IPS-NIHi11 (cell line): ENCODE measurements around the gene ALDH3B1.
"Not testable (repeated sequence)": the region's sequence is repeated elsewhere in the genome, so short reads cannot be mapped to it uniquely, and the experiment has no call there.

Experiments
- DNase-seq: peaks from one replicate; pipeline ENCODE4 v3.0.0; 2012; ENCODE audit warnings: mixed read lengths, low spot score

The ALDH3B1 gene

DNA sequence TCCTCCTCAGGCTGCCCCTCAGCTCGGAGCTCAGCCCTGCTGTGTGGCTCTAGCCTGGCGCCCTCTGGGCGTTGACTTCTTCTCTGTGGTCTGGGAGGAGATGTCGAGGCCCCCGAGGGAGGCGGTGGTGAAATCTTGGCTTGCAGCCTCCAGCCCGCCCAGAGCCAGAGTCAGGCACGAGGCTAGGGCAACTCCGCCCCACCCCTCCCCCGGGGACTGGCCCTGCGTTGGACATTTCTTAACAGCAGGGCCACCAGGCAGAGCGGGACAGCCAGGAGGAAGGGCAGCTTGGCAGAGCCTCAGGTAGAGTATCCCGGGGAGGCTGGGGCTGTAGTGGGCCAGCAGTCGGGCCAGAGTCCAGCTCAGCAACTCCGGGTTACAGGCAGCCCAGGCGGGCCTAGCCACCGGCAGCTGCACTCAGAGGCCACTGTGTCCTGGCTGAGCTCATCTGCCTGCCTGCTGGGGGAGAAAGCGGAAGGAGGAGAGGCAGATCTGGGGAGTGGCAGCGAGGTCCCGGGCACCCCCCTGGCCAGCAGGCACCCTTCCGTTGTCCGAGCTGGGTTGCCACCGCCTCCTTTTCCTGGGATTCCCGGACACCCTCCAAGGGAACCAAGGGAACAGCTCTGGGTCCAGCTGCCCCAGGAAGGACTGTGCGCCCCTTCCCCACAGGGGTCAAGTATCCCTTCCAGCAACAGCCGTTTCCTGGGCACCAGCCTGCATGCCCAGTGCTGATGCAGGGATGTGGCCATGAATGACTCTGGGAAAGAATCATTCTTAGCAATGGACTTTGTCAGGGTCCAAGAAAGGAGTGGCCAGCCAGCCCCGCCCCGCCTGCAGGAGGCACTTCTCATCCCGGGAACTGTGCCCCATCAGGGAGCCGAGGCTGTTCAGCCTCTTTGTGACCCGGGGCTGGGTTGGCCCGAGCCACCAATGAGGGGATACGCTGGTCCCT is at the start of gene ALDH3B1:
TSS of gene ALDH3B1 (plus strand) at position 238 of the 952 bp plus-strand sequence. CDS start 4,971 bp downstream, outside the sequence.
- peak; percentile 75 for DNase-seq

GRCh38 chr11:67963217-67963616 is 46.9 kb upstream of the ALDH3B1 start:
- not testable (repeated sequence) for DNase-seq

DNA sequence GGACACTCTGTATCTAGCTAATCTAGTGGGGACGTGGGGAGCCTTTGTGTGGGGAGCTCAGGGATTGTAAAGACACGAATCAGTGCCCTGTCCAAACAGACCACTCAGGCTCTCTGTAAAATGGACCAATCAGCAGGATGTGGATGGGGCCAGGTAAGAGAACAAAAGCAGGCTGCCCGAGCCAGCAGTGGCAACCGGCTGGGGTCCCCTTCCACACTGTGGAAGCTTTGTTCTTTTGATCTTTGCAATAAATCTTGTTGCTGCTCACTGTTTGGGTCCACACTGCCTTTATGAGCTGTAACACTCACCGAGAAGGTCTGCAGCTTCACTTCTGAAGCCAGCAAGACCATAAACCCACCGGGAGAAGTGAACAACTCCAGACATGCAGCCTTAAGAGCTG is 46.2 kb upstream of the ALDH3B1 start:
- DNase-seq: not testable (repeated sequence)

GRCh38 chr11:67964746-67965145 is 45.4 kb upstream of the ALDH3B1 start:
- not testable (repeated sequence) for DNase-seq

DNA sequence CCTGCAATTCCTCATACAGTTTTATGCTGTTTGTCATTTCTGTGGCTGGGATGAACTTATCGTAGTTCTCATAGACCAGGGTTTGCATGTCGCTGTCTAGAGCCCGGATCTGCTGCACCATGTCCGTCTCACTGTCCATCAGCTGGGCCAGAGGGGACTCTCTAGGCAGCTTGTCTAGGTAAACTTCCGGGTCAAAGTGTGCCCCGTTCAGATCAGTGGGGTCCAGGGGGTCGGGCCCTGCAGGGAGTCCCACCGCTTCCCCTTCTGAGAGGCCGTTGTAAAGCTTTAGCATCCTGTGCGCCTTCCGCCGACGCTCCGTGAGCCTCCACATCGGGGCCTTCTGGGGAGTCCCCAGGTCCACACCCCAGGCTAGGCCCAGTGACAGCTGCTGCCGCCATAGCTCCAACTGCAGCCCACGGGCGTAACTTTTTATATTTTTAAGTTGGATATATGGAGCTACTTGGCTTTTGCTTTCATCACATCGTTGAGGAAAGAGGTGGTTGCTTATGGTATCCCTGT is 44.2 kb upstream of the ALDH3B1 start:
- DNase-seq: not testable (repeated sequence)

DNA sequence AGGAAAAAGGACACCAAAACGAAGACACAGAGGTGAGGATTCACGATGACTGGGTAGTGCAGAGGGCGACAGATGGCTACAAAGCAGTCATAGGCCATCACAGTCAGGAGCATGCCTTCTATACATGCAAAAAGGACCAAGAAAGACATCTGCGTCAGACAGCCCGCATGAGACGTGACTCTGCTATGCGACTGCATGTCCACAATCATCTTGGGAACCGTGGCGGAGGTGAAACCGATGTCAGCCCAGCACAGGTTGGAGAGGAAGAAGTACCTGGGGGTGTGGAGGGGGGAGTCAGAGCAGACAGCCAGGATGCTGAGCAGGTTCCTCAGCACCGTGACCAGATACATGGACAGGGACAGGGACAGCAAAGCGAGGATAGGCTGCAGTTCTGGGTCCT is 35.4 kb upstream of the ALDH3B1 start:
- not testable (repeated sequence) for DNase-seq

DNA sequence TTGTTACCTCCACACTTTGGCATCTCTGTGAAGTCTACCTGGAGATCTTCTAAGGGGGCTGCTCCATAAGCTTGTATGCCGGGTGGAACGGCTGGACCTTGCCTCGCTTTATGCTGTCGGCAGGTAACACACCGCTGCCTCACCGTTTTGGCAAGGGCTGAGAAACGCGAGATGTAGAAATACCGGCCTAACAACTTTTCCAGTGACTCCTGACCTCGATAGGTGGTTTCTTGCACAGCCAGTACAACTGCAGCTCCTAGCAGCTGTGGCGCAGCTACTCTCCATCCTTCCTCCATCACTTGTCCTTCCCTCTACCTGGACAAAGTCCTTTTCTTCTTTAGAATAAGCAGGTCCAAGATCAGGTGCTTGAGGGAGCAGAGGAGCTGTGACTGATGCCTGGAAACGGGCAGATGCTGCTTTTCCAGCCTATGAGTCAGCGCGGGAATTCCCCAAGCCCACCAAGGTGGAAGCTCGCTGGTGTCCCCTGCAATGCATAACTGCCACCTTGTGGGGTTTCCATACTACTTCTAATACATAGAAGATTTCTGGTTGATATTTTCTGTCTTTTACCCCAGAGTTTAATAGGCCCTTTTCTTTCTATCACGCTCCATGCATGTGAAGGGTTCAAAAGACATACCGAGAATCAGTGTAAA is 31.2 kb upstream of the ALDH3B1 start:
- not testable (repeated sequence) for DNase-seq

GRCh38 chr11:67981226-67981625 is 28.9 kb upstream of the ALDH3B1 start:
- not testable (repeated sequence) for DNase-seq

DNA sequence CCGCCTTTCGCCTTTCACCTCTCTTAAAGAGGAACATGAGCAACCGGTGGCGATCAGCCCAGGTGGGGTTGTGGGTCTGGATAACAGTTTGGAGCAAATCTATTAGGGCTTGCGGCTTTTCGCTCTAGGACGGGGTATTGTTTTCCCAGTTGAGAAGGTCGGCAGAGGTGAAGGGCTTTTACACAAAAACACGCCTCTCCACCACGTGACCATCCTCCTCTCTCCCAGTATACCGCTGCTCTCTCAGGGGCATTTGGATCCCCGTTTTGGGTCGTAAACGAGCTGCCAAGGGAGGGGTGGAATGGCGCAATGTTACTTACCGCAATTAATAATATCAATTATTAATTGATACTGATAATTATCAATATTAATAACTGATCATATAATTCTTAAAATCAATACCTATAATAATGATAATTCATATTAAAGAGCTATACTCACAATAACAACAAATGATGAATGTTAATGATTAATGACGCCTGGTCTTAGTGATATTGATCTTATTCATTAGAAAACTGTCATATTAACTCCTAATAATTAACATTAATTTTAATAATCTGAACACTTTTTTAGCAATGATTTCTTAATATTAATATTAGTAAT is 27.8 kb upstream of the ALDH3B1 start:
- DNase-seq: not testable (repeated sequence)

DNA sequence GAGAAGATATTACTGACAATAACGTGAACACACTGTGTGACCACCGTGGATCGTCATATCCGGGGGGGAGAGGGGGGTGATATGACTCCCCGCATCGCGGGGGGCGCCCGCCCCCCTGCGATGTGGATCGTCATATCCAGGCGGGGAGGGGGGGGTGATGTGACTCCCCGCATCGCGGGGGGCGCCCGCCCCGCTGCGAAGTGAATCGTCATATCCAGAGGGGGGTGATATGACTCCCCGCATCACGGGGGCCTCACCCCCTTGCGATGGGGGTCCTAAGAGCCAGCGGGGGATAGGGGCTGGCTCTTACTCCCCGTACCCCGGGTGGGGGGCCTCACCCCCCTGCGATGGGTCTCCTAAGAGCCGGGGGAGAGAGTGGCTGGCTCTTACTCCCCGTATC is 26.2 kb upstream of the ALDH3B1 start:
- DNase-seq: no peak

- DNase-seq: not testable (repeated sequence)
Measured at GRCh38 chr11:67985302-67985701, 24.8 kb upstream of the ALDH3B1 start.

DNA sequence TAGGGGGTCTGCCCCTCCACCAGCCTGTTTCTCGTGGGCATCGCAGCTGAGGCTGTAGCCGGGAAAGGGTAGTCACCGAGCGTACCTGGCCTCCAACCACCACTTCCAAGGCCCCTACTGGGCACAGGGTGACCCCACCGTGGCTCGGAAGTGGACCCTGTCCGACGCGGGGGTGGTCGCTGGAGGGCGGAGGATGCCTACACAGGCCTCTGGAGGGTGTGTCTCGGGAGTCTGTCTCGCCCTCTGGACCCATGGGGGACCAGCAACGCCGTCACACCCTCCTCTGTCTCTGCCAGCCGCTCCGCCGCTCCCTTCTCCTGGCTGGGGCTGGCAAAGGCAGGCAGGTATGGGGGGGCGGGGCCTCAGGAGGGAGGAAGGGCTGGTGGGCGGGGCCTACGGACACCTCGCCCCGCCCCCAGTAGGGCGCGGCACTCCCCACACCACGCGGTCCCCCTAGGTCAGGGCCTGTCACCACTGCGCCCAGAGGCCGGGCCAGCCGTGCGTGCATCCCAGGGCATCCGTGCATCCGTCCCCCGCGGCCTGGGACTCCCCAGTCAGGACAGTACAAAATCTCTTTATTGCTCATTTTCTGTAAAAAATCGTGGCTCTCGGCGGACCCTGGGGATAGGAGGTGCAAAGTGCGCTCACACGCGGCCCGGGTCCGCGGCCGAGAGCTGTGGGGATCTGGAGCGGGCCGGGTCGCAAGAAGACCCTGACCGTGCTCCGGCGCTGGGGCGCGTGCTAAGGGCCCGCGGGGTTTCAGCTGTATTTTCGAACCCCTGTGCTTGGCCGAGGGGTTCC is 19.4 kb upstream of the ALDH3B1 start:
- DNase-seq: peak; percentile 66

- not testable (repeated sequence) for DNase-seq
Measured at GRCh38 chr11:67991347-67992121, 18.6 kb upstream of the ALDH3B1 start.

- DNase-seq: not testable (repeated sequence)
Measured at GRCh38 chr11:67993821-67994220, 16.3 kb upstream of the ALDH3B1 start.

DNA sequence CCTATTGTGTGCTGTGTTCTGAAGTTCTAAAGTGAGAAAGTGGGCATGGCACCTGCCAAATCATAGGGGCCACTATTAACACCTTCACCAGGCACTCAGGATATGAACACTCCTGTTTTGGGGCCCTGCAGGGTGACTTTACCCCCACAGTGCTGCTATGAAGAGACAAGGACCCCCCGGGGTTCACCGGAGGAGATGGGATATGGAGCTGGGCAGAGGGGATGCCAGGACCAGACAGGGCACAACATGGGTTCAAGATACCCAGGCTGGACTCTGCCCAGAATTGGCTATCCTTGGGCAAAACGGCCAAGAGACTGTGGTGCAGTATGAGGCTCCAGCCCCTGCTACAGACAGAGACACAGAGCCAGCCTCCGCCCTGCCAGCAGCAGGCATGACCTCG is 15.7 kb upstream of the ALDH3B1 start:
- not testable (repeated sequence) for DNase-seq

DNA sequence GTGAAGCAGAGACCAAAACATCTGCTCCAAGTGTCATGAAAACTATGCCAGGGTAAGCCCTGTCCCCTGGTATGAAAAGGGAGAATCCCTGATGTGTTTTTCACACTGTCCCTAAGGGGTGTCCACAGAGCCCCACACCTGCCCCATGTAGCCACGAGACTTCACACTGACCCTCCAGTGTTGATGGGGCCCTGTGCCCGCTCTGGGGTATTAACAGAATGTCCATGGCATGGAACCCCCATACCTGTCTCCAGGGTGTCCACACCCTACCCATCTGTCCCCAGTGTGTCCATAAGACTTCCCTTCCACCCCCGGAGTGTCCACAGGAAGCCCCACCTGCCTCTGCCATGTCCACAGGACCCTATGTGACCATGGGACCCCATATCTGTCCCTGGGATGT is 15.0 kb upstream of the ALDH3B1 start:
- DNase-seq: not testable (repeated sequence)

GRCh38 chr11:67995579-67995978 is 14.5 kb upstream of the ALDH3B1 start:
- not testable (repeated sequence) for DNase-seq

DNA sequence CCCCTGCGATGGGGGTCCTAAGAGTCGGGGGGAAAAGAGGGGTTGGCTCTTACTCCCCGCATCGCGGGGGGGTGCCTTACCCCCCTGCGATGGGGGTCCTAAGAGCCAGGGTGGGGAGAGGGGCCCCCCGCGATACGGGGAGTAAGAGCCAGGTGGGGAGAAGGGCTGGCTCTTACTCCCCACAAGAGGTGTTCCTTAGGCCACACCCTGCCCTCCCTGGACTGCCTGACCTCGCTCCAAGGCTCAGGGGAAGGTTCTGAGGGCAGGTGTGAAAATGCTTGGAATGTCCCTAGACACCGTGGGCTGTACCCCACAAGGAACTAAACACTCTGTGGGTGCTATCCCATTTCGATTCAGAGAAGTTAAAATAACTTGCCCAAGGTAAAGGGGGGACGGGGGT is 14.1 kb upstream of the ALDH3B1 start:
- no peak for DNase-seq

DNA sequence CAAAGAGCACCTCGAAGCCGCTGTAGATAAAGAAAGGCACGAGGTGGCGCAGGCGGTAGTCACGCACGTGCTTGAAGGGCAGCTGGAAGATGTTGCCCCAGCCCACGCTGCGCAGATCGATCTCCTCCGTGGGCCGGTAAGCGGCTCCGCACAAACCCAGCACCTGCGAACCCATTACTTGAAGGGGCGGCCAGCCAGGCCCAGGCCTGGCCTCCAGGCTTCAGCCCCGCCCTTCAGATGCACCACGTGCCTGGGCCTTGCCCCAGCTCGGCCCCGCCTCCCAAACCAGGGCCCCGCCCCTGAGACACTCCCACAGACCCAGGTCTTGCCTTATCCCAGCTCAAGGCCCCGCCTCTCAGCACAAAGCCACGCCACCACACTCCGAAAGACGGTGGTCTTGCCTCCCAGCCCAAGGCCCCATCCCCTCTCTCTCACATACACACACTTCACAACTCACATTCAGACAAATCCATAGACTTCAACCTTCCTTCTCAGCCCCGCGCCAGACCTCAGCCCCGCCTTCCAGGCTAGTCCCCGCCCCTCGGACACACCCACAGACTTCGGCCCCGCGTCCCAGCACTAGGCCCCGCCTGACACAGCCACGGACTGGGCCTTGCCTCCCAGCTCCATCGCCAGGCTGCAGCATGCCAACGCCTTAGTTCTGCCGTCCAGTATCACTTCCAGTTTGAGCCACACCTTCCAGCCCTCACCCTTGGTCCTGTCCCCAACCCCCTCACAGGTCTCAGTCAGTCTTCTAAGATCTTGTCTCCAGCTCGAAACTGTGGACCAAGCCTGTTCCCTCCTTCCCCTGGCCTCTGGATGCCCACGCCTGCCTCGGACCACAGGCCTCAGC is 13.3 kb upstream of the ALDH3B1 start:
- peak; percentile 90 for DNase-seq

- no peak for DNase-seq
Measured at GRCh38 chr11:67997475-67997921, 12.6 kb upstream of the ALDH3B1 start.
